ENCODE data around the gene ELAVL3.

GRCh38 chr19:11465600-11465999 is 15.2 kb downstream of the ELAVL3 start:
- TF ChIP-seq, protein P1, sequence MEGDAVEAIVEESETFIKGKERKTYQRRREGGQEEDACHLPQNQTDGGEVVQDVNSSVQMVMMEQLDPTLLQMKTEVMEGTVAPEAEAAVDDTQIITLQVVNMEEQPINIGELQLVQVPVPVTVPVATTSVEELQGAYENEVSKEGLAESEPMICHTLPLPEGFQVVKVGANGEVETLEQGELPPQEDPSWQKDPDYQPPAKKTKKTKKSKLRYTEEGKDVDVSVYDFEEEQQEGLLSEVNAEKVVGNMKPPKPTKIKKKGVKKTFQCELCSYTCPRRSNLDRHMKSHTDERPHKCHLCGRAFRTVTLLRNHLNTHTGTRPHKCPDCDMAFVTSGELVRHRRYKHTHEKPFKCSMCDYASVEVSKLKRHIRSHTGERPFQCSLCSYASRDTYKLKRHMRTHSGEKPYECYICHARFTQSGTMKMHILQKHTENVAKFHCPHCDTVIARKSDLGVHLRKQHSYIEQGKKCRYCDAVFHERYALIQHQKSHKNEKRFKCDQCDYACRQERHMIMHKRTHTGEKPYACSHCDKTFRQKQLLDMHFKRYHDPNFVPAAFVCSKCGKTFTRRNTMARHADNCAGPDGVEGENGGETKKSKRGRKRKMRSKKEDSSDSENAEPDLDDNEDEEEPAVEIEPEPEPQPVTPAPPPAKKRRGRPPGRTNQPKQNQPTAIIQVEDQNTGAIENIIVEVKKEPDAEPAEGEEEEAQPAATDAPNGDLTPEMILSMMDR (IDR thresholded peaks at IDR 0.05; ENCODE audit: borderline replicate concordance, extremely low read depth, low read length, poor library complexity, severe bottlenecking), result no peak
- no peak for TF ChIP-seq EZH2 (IDR thresholded peaks at IDR 0.05; ENCODE audit: borderline replicate concordance, low read depth, low read length, severe bottlenecking)
